Right atrium auricular region (tissue), 2 donors: ENCODE results near the gene CDC42EP2. TPM values are rescaled to one million over a fixed set of nuclear protein-coding genes. Genes with fewer than 3 reads are reported as not detected.

Experiments used
- DNase-seq: peaks from one replicate; pipeline ENCODE4 v3.0.0-alpha.2; 2019; ENCODE audit warnings: low spot score
- H3K27ac ChIP-seq, 2 donors: fragments of 200-600 bp; sonication (generic); 1 replicate in 1 of 2; 2 replicates in 1 of 2; pipeline ENCODE4 v1.5.1; 2016 to 2019
- H3K27me3 ChIP-seq, 2 donors: fragments of 200-600 bp; sonication (generic); one replicate each; pipeline versions ENCODE4 v1.5.1 to v1.6.0; 2017 to 2019
- H3K36me3 ChIP-seq: fragments of 200-600 bp; sonication (generic); one replicate; pipeline ENCODE4 v1.5.1; 2016
- H3K4me1 ChIP-seq, 2 donors: fragments of 200-600 bp; sonication (generic); one replicate each; pipeline versions ENCODE4 v1.5.1 to v1.6.0; 2017 to 2019
- H3K4me3 ChIP-seq, 2 donors: fragments of 200-600 bp; sonication (generic); 1 replicate in 1 of 2; 2 replicates in 1 of 2; pipeline ENCODE4 v1.5.1; 2017 to 2019; ENCODE audit warnings: mild to moderate bottlenecking in 1 of 2, moderate library complexity in 1 of 2
- H3K9me3 ChIP-seq, 2 donors: fragments of 200-600 bp; sonication (generic); one replicate each; pipeline ENCODE4 v1.5.1; 2019
- total RNA-seq, 2 donors: library from RNA; depleted of rRNA; stranded (reverse); fragments of >200 nt; gene quantifications; one replicate each; pipeline ENCODE4 v1.1.0, GENCODE V29; 2016
- TF ChIP-seq, protein P1 (sequence below), 2 donors: fragments of 200-600 bp; sonication (generic); IDR thresholded peaks; one replicate each; pipeline ENCODE4 v1.5.1; 2019; ENCODE audit warnings: antibody characterized with exemption in 2 of 2

CDC42EP2 gene
- total RNA-seq, 2 donors from 2014 or later, result 14.4 to 31.0 TPM

- TF ChIP-seq, protein P1, sequence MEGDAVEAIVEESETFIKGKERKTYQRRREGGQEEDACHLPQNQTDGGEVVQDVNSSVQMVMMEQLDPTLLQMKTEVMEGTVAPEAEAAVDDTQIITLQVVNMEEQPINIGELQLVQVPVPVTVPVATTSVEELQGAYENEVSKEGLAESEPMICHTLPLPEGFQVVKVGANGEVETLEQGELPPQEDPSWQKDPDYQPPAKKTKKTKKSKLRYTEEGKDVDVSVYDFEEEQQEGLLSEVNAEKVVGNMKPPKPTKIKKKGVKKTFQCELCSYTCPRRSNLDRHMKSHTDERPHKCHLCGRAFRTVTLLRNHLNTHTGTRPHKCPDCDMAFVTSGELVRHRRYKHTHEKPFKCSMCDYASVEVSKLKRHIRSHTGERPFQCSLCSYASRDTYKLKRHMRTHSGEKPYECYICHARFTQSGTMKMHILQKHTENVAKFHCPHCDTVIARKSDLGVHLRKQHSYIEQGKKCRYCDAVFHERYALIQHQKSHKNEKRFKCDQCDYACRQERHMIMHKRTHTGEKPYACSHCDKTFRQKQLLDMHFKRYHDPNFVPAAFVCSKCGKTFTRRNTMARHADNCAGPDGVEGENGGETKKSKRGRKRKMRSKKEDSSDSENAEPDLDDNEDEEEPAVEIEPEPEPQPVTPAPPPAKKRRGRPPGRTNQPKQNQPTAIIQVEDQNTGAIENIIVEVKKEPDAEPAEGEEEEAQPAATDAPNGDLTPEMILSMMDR (IDR thresholded peaks at IDR 0.05), result no peak
- Histone ChIP-seq H3K4me3 (no peak overlapping the region), H3K27ac (peak overlapping the region in 1 of 2 donors; percentile 85), H3K4me1 (peaks cover 0 to 49% of the 10 kb centered on the region in 2 donors), H3K9me3 (no peaks in the 10 kb centered on the region), H3K36me3 (no peaks in the 10 kb centered on the region), H3K27me3 (no peaks in the 10 kb centered on the region)
- DNase-seq, result no peak
Observed at GRCh38 chr11:65288706-65289536, 25.7 kb upstream of the CDC42EP2 start.

GRCh38 chr11:65290448-65291165 lies 24.1 kb upstream of the CDC42EP2 start:
- peaks cover 0 to 66% of the 10 kb centered on the region in 2 donors for H3K4me1 ChIP-seq
- no peaks in the 10 kb centered on the region for H3K36me3 ChIP-seq
- H3K9me3 ChIP-seq, result no peaks in the 10 kb centered on the region
- H3K27ac ChIP-seq, result peak overlapping the region; percentile 80 to 85
- H3K4me3 ChIP-seq, result peak overlapping the region in 1 of 2 donors; percentile 5
- TF ChIP-seq, protein P1 (IDR thresholded peaks at IDR 0.05), result no peak
- DNase-seq, result peak; percentile 97
- no peaks in the 10 kb centered on the region for H3K27me3 ChIP-seq

DNA sequence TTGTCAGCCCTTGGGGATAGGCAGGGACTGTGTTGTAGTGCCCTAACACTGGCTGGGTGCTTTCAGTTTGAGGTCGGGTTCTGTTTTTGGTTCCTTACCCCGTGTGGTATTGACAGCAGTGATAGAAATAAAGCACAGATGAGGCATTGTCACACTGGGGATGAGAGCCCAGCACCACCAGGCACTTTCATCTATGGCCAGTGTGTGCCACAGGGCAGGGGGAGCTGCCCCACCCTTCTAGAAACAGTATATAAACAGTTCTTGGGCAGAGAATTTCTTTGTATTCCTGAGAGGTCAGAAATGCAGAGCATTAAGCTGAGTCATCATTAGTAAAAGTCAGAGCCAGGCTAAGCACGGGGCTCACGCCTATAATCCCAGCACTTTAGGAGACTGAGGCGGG lies 23.1 kb upstream of the CDC42EP2 start:
- H3K4me1 ChIP-seq, result peaks cover 0 to 76% of the 10 kb centered on the region in 2 donors
- H3K36me3 ChIP-seq, result no peaks in the 10 kb centered on the region
- DNase-seq, result no peak
- H3K27ac ChIP-seq, result peak overlapping the region; percentile 80 to 85
- TF ChIP-seq, protein P1 (IDR thresholded peaks at IDR 0.05), result no peak
- H3K9me3 ChIP-seq, result no peaks in the 10 kb centered on the region
- no peaks in the 10 kb centered on the region for H3K27me3 ChIP-seq
- H3K4me3 ChIP-seq, result peak overlapping the region in 1 of 2 donors; percentile 17

DNA sequence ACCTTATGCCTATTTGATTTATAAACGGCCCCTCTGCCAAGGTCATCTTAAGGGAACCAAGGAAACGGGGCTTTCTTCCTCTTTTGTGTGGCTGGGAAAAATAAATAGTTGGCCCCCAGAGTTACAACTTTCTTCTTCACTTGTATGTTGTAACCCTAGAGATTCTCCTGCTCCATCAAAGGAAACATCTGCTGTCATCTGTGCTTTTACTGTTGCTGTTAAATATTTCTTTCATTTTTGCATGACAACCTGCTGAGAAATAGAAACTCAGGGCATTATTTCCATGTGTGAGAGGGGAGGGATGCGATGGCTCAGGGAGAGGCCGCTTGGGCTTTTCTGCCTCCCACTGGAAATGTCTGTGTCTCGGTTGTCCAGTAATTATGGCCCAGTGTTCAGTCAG lies 21.8 kb upstream of the CDC42EP2 start:
- H3K4me1 ChIP-seq, result peaks cover 0 to 89% of the 10 kb centered on the region in 2 donors

DNA sequence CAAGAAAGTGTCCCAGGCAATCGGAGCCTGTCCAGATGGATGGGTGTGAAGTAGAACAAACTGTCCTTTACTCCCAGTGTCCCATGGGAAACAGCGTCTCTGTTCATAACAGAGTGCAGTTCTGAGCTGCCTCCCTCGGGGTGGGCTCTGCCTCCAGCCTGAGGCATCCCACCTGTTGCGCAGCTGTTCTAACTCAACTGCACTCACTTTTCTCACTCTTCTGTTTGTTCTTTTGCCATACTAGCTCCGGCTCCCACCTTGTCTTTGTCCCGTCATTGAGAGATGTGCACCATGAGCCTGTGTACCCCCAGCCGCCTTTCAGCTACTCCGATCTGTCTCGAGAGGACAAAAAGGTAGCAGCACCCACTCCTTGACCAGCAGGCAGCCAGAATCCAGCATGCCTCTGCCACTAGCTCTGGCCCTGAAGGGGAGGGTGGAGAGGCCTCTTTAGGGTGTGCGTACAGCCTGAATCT lies 20.7 kb upstream of the CDC42EP2 start:
- DNase-seq, result peak; percentile 73

More for the DNA sequence above, 21.8 kb upstream of the CDC42EP2 start:
- Histone ChIP-seq H3K4me3 (no peak overlapping the region), H3K27me3 (no peaks in the 10 kb centered on the region), H3K27ac (peak overlapping the region; percentile 80 to 85), H3K9me3 (no peaks in the 10 kb centered on the region), H3K36me3 (no peaks in the 10 kb centered on the region)
- TF ChIP-seq, protein P1 (IDR thresholded peaks at IDR 0.05), result no peak
- no peak for DNase-seq

More for the DNA sequence above, 20.7 kb upstream of the CDC42EP2 start:
- H3K36me3 ChIP-seq, result no peaks in the 10 kb centered on the region
- H3K27me3 ChIP-seq, result no peaks in the 10 kb centered on the region
- TF ChIP-seq, protein P1 (IDR thresholded peaks at IDR 0.05), result no peak
- no peaks in the 10 kb centered on the region for H3K9me3 ChIP-seq
- H3K4me3 ChIP-seq, result no peak overlapping the region
- H3K27ac ChIP-seq, result peak overlapping the region; percentile 80 to 85
- H3K4me1 ChIP-seq, result peaks cover 0 to 95% of the 10 kb centered on the region in 2 donors
